ENCODE results near the gene TIMM8A. TPM values are rescaled to one million over a fixed set of nuclear protein-coding genes. Genes with fewer than 3 reads are reported as not detected.

Gene TIMM8A
- total and polyA plus RNA-seq, 2 donors from 2014 or later = 12.9 to 13.1 TPM

- no peaks in the 10 kb centered on the region for H3K9me3 ChIP-seq (ENCODE audit: control insufficient read depth in 2 of 3, insufficient read depth in 1 of 3, low read length in 3 of 3)
- no peak for TF ChIP-seq CTCF (IDR thresholded peaks at IDR 0.05; ENCODE audit: borderline replicate concordance, extremely low read depth, insufficient read depth)
- DNase-seq = no peak
- peaks cover 0 to 2% (median 0%) of the 10 kb centered on the region in 3 donors for H3K4me1 ChIP-seq (ENCODE audit: control insufficient read depth in 2 of 3, insufficient read depth in 2 of 3, low read depth in 1 of 3, low read length in 3 of 3)
- no peak within 1 kb of the TSS for H3K4me3 ChIP-seq (ENCODE audit: low read length in 3 of 3)
- intact Hi-C loops (cut with DNase I) = no loop called here
- H3K36me3 ChIP-seq (ENCODE audit: control insufficient read depth in 2 of 3, insufficient read depth in 3 of 3, low read length in 3 of 3) = no peaks in the 10 kb centered on the region
- no peak within 1 kb of the TSS for H3K27ac ChIP-seq (ENCODE audit: low read depth in 2 of 2, low read length in 2 of 2)
- no peak within 1 kb of the TSS for H3K9ac ChIP-seq (ENCODE audit: low read length in 3 of 3)
- no peak for FAIRE-seq
- H3K27me3 ChIP-seq (ENCODE audit: control insufficient read depth, insufficient read depth, low read length) = no peaks in the 10 kb centered on the region
Measured at GRCh38 chrX:101385795-101386541, 37.4 kb upstream of the TIMM8A start, which contains the start of gene BTK. Gene BTK (minus strand): TSS chrX:101386191. CDS start chrX:101375284, 10,907 bp downstream.

DNA sequence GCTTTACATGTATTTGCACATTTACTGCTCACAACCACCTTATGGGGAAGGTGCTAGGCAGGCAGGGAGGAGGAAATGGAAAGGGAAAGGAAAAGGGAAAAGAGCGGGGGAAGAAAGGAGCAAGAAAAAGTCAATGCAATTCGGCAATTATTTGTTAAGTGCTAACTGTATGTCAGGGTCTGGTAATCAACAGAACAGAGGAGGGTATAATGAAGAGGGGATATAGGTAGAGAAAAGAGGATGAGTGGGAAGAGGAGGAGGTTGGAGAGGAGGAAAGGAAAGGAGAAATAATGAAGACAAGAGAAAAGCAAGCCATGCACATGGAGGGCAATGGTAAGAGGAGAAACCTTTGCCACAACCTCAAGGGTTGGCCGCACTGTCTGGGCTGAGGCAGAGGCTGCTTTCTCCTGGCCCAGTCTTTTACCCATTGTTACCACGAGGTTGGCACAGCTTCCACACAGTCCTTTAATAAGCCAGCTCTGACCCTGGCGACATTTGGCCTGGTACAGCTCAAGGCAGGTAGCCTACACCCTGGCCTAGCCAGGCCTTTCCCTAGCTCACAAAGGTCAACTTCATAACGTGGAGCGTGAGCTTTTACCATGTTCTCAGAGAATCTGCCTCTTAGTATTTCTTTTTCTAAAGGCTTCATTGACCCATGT, 36.6 kb upstream of the TIMM8A start:
- no peak for TF ChIP-seq CTCF (IDR thresholded peaks at IDR 0.05; ENCODE audit: borderline replicate concordance, extremely low read depth, insufficient read depth)
- no peak overlapping the region for H3K9ac ChIP-seq (ENCODE audit: low read length in 3 of 3)
- no peaks in the 10 kb centered on the region for H3K9me3 ChIP-seq (ENCODE audit: control insufficient read depth in 2 of 3, insufficient read depth in 1 of 3, low read length in 3 of 3)
- H3K4me1 ChIP-seq (ENCODE audit: control insufficient read depth in 2 of 3, insufficient read depth in 2 of 3, low read depth in 1 of 3, low read length in 3 of 3) = no peaks in the 10 kb centered on the region
- intact Hi-C loops (cut with DNase I) = no loop called here
- no peaks in the 10 kb centered on the region for H3K27me3 ChIP-seq (ENCODE audit: control insufficient read depth, insufficient read depth, low read length)
- no peaks in the 10 kb centered on the region for H3K36me3 ChIP-seq (ENCODE audit: control insufficient read depth in 2 of 3, insufficient read depth in 3 of 3, low read length in 3 of 3)
- H3K27ac ChIP-seq (ENCODE audit: low read depth in 2 of 2, low read length in 2 of 2) = no peak overlapping the region
- FAIRE-seq (no peak), DNase-seq (no peak)
- H3K4me3 ChIP-seq (ENCODE audit: low read length in 3 of 3) = no peak overlapping the region

- DNase-seq = peak in 3 of 5 donors; percentile 48 to 57 (median 55)
- no peak for TF ChIP-seq CTCF (IDR thresholded peaks at IDR 0.05; ENCODE audit: borderline replicate concordance, extremely low read depth, insufficient read depth)
- intact Hi-C loops (cut with DNase I) = no loop called here
Measured at GRCh38 chrX:101383679-101384205, 35.2 kb upstream of the TIMM8A start.

More at GRCh38 chrX:101383679-101384205, 35.2 kb upstream of the TIMM8A start:
- FAIRE-seq = no peak
- no peaks in the 10 kb centered on the region for H3K27me3 ChIP-seq (ENCODE audit: control insufficient read depth, insufficient read depth, low read length)
- H3K4me3 ChIP-seq (ENCODE audit: low read length in 3 of 3) = no peak overlapping the region
- H3K9me3 ChIP-seq (ENCODE audit: control insufficient read depth in 2 of 3, insufficient read depth in 1 of 3, low read length in 3 of 3) = no peaks in the 10 kb centered on the region
- no peak overlapping the region for H3K9ac ChIP-seq (ENCODE audit: low read length in 3 of 3)
- H3K4me1 ChIP-seq (ENCODE audit: control insufficient read depth in 2 of 3, insufficient read depth in 2 of 3, low read depth in 1 of 3, low read length in 3 of 3) = no peaks in the 10 kb centered on the region
- no peak overlapping the region for H3K27ac ChIP-seq (ENCODE audit: low read depth in 2 of 2, low read length in 2 of 2)
- H3K36me3 ChIP-seq (ENCODE audit: control insufficient read depth in 2 of 3, insufficient read depth in 3 of 3, low read length in 3 of 3) = no peaks in the 10 kb centered on the region

Data from kidney (tissue), 14 donors.